ENCODE data around the gene TTC28. TPM values are rescaled to one million over a fixed set of nuclear protein-coding genes. Genes with fewer than 3 reads are reported as not detected.
"Not testable (repeated sequence)": the region's sequence is repeated elsewhere in the genome, so short reads cannot be mapped to it uniquely, and the experiment has no call there.

The TTC28 gene
- total RNA-seq (2014; rRNA removed; shearing (Covaris generic)): 0.13 and 0.24 TPM in 2 replicates
- 0.43 and 1.0 TPM in 2 replicates for polyA plus RNA-seq (2015; cell fraction: cytosol; rRNA removed)
- 1.6 and 2.0 TPM in 2 replicates for polyA plus RNA-seq (2015; cell fraction: nucleus; rRNA removed)

- DNase-seq (ENCODE audit: low read depth): not testable (repeated sequence)
These were observed at the start of gene TTC28 for GRCh38 chr22:28679611-28680287. Gene TTC28 (minus strand): TSS chr22:28679840. CDS start chr22:28679723, 117 bp downstream.

GRCh38 chr22:28728621-28729313 is 49.1 kb upstream of the TTC28 start:
- no peak for DNase-seq (ENCODE audit: low read depth)

- DNase-seq (ENCODE audit: low read depth): no peak
These were observed 48.4 kb upstream of the TTC28 start for GRCh38 chr22:28728002-28728401.

GRCh38 chr22:28718044-28718443 is 38.4 kb upstream of the TTC28 start:
- DNase-seq (ENCODE audit: low read depth): no peak

GRCh38 chr22:28716686-28717085 is 37.0 kb upstream of the TTC28 start:
- DNase-seq (ENCODE audit: low read depth): no peak

- no peak for DNase-seq (ENCODE audit: low read depth)
These were observed 36.0 kb upstream of the TTC28 start for GRCh38 chr22:28715611-28716010.

GRCh38 chr22:28714043-28714628 is 34.5 kb upstream of the TTC28 start:
- DNase-seq (ENCODE audit: low read depth): no peak

- peak; percentile 89 for DNase-seq (ENCODE audit: low read depth)
These were observed 32.5 kb upstream of the TTC28 start for GRCh38 chr22:28711820-28712777.

GRCh38 chr22:28711341-28711740 is 31.7 kb upstream of the TTC28 start:
- DNase-seq (ENCODE audit: low read depth): no peak

GRCh38 chr22:28710576-28711191 is 31.0 kb upstream of the TTC28 start:
- peak; percentile 81 for DNase-seq (ENCODE audit: low read depth)

GRCh38 chr22:28710107-28710506 is 30.5 kb upstream of the TTC28 start:
- no peak for DNase-seq (ENCODE audit: low read depth)

- no peak for DNase-seq (ENCODE audit: low read depth)
These were observed 27.2 kb upstream of the TTC28 start for GRCh38 chr22:28706845-28707244.

GRCh38 chr22:28703436-28703835 is 23.8 kb upstream of the TTC28 start:
- no peak for DNase-seq (ENCODE audit: low read depth)

GRCh38 chr22:28702891-28703290 is 23.3 kb upstream of the TTC28 start:
- no peak for DNase-seq (ENCODE audit: low read depth)

- DNase-seq (ENCODE audit: low read depth): not testable (repeated sequence)
These were observed 13.6 kb upstream of the TTC28 start for GRCh38 chr22:28693041-28693760.

GRCh38 chr22:28689796-28690195 is 10.2 kb upstream of the TTC28 start:
- DNase-seq (ENCODE audit: low read depth): not testable (repeated sequence)

- DNase-seq (ENCODE audit: low read depth): not testable (repeated sequence)
These were observed 3.3 kb upstream of the TTC28 start for GRCh38 chr22:28682966-28683365.

- not testable (repeated sequence) for DNase-seq (ENCODE audit: low read depth)
These were observed 1.3 kb upstream of the TTC28 start for GRCh38 chr22:28680813-28681490.

All from HT1080 (cell line).